ENCODE data around the gene TPO.

GRCh38 chr2:1505031-1505441 is 91.8 kb downstream of the TPO start:
- TF ChIP-seq MXI1 (conservative IDR thresholded peaks at IDR 0.05; ENCODE audit: poor library complexity, severe bottlenecking): no peak
- no peak for TF ChIP-seq CTCF (IDR thresholded peaks at IDR 0.05; ENCODE audit: poor library complexity, severe bottlenecking)
- TF ChIP-seq RAD21 (conservative IDR thresholded peaks at IDR 0.05): no peak
